PC-3 (cell line): ENCODE data around the gene EIF5B. TPM values are rescaled to one million over a fixed set of nuclear protein-coding genes. Genes with fewer than 3 reads are reported as not detected.
"Not testable (repeated sequence)": the region's sequence is repeated elsewhere in the genome, so short reads cannot be mapped to it uniquely, and the experiment has no call there.

Source experiments
- ATAC-seq: fragments of 200-7000 bp; cut with Tn5 transposase; 2 replicates; pipeline ENCODE4 v1.9.1; 2020; ENCODE audit warnings: mild to moderate bottlenecking, moderate library complexity
- BruUV-seq: library from RNA; stranded (reverse); fragments of 400-500 nt; replicated peaks from 2 replicates; lab custom pipeline; 2021; lab: Mats Ljungman, UMichigan
- CTCF ChIA-PET: fragments of 300-600 bp; sonication (Branson Sonifier 250); formaldehyde crosslinking; loops from one replicate; lab custom pipeline; 2022; ENCODE audit warnings: antibody characterized with exemption; lab: Charles Lee
- POLR2A ChIA-PET: fragments of 300-600 bp; sonication (Branson Sonifier 250); formaldehyde crosslinking; loops from one replicate; lab custom pipeline; 2022; ENCODE audit warnings: antibody characterized with exemption; ENCODE audit not compliant: unreplicated experiment; lab: Charles Lee
- DNase-seq: peaks from one replicate; pipeline ENCODE4 v3.0.0-alpha.2; 2015
- H2AFZ ChIP-seq: fragments of 300-600 bp; sonication (generic); 2 replicates; pipeline ENCODE4 v1.6.0; 2016; ENCODE audit warnings: antibody characterized with exemption, low read length
- H3F3A ChIP-seq: fragments of 300-600 bp; sonication (generic); one replicate; pipeline ENCODE4 v1.6.0; 2017; ENCODE audit warnings: antibody characterized with exemption, low read length, control low read depth, mild to moderate bottlenecking; ENCODE audit not compliant: unreplicated experiment
- H3K27ac ChIP-seq: fragments of 300-600 bp; sonication (generic); 2 replicates; pipeline ENCODE4 v1.5.1; 2016; ENCODE audit warnings: mild to moderate bottlenecking, low read length
- H3K27me3 ChIP-seq: fragments of 300-600 bp; sonication (generic); 2 replicates; pipeline ENCODE4 v1.6.1; 2016; ENCODE audit warnings: low read length, mixed read lengths
- H3K36me3 ChIP-seq: fragments of 300-600 bp; sonication (generic); 2 replicates; pipeline ENCODE4 v1.6.1; 2016; ENCODE audit warnings: low read depth, mixed run types, low read length, mixed read lengths
- H3K4me1 ChIP-seq: fragments of 300-600 bp; sonication (generic); 2 replicates; pipeline ENCODE4 v1.5.1; 2016; ENCODE audit warnings: low read length; ENCODE audit not compliant: insufficient read depth
- H3K4me2 ChIP-seq: fragments of 300-600 bp; sonication (generic); 2 replicates; pipeline ENCODE4 v1.6.0; 2016; ENCODE audit warnings: low read length
- H3K4me3 ChIP-seq: fragments of 300-600 bp; sonication (generic); 2 replicates; pipeline ENCODE4 v1.5.1; 2016; ENCODE audit warnings: mild to moderate bottlenecking, low read length, mixed read lengths
- H3K79me2 ChIP-seq: fragments of 300-600 bp; sonication (generic); 2 replicates; pipeline ENCODE4 v1.6.1; 2017; ENCODE audit warnings: low read length, mixed read lengths
- H3K9ac ChIP-seq: fragments of 300-600 bp; sonication (generic); 2 replicates; pipeline ENCODE4 v1.6.0; 2016; ENCODE audit warnings: mild to moderate bottlenecking, low read length
- H3K9me2 ChIP-seq: fragments of 300-600 bp; sonication (generic); replicated peaks from 2 replicates; pipeline ENCODE4 v1.6.1; 2016; ENCODE audit warnings: mixed run types, low read length, mixed read lengths
- H3K9me3 ChIP-seq: fragments of 300-600 bp; sonication (generic); 2 replicates; pipeline ENCODE4 v1.6.1; 2016; ENCODE audit warnings: low read length, mixed read lengths
- H4K20me1 ChIP-seq: fragments of 300-600 bp; sonication (generic); 2 replicates; pipeline ENCODE4 v1.6.1; 2016; ENCODE audit warnings: low read length, mixed read lengths
- EZH2 ChIP-seq: fragments of 300-600 bp; sonication (generic); IDR thresholded peaks from one replicate; pipeline ENCODE4 v1.6.1; 2017; ENCODE audit warnings: antibody characterized with exemption, mild to moderate bottlenecking, low read length; ENCODE audit not compliant: unreplicated experiment
- EZH2phosphoT487 ChIP-seq: fragments of 300-600 bp; sonication (generic); IDR thresholded peaks from 2 replicates; pipeline ENCODE4 v1.6.1; 2018; ENCODE audit warnings: mild to moderate bottlenecking, antibody characterized with exemption, low read length, borderline replicate concordance
- intact Hi-C: fragments of 100-400 bp; cut with micrococcal nuclease; formaldehyde crosslinking; loops from 2 replicates; pipeline ENCODE4 v1.9.0; 2023
- total RNA-seq: library from RNA; depleted of rRNA; stranded (reverse); fragments of >200 nt; gene quantifications from 2 replicates; pipeline ENCODE4 v1.2.3, GENCODE V29; 2014
- TF ChIP-seq, protein P1 (sequence below): fragments of 300-600 bp; sonication (generic); conservative IDR thresholded peaks from 2 replicates; pipeline ENCODE4 v1.5.1; 2017; ENCODE audit warnings: antibody characterized with exemption, low read depth, mild to moderate bottlenecking, low read length

EIF5B gene
- total RNA-seq, 1 experiment from 2014 or later, result 35.9 TPM

DNA sequence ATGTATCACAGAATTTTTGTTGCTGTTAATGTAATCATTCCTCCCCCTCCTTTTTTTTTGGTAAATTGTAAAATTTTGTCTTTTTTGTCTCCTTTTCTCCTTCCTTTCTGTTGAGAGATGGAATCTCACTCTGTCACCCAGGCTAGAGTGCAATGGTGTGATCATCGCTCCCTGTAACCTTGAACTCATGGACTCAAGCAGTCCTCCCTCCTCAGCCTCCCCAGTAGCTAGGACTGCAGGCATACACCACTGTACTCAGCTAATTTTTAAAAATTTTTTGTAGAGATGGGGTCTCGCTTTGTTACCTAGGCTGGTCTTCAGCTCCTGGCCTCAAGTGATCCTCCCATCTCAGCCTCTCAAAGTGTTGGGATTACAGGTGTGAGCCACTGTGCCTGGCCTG, 5.3 kb downstream of the EIF5B start:
- Histone ChIP-seq H3F3A (no peaks in the 10 kb centered on the region), H3K9me3 (no peaks in the 10 kb centered on the region), H3K9me2 (no peaks in the 10 kb centered on the region), H3K36me3 (no peaks in the 10 kb centered on the region), H3K4me2 (no peak overlapping the region), H3K4me3 (no peak overlapping the region), H3K27ac (no peak overlapping the region), H3K9ac (no peak overlapping the region), H3K27me3 (no peaks in the 10 kb centered on the region), H3K79me2 (peaks cover 100% of the 10 kb centered on the region), H4K20me1 (peaks cover 40% of the 10 kb centered on the region), H3K4me1 (peaks cover 27% of the 10 kb centered on the region), H2AFZ (no peak overlapping the region)
- no peak for DNase-seq
- BruUV-seq, result no TSS peak
- ATAC-seq, result no peak
- POLR2A ChIA-PET, result no interaction called here
- TF ChIP-seq, protein P1, sequence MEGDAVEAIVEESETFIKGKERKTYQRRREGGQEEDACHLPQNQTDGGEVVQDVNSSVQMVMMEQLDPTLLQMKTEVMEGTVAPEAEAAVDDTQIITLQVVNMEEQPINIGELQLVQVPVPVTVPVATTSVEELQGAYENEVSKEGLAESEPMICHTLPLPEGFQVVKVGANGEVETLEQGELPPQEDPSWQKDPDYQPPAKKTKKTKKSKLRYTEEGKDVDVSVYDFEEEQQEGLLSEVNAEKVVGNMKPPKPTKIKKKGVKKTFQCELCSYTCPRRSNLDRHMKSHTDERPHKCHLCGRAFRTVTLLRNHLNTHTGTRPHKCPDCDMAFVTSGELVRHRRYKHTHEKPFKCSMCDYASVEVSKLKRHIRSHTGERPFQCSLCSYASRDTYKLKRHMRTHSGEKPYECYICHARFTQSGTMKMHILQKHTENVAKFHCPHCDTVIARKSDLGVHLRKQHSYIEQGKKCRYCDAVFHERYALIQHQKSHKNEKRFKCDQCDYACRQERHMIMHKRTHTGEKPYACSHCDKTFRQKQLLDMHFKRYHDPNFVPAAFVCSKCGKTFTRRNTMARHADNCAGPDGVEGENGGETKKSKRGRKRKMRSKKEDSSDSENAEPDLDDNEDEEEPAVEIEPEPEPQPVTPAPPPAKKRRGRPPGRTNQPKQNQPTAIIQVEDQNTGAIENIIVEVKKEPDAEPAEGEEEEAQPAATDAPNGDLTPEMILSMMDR, result no peak
- TF ChIP-seq EZH2 (no peak), EZH2phosphoT487 (no peak)
- CTCF ChIA-PET, result no interaction called here
- intact Hi-C loops, result no loop called here

DNA sequence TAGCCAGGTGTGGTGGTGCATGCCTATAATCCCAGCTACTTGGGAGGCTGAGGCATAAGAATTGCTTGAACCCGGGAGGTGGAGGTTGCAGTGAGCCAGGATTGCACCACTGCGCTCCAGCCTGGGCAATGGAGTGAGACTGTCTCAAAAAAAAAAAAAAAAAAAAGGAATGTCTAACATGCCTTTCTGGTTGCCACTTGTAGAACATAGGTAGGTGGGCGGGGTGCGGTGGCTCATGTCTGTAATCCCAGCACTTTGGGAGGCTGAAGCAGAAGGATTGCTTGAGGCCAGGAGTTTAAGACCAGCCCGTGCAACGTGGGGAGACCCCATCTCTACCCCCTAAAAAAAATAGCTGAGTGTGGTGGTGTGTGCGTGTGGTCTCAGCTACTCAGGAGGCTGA, 8.3 kb downstream of the EIF5B start:
- intact Hi-C loops, H3K4me3 ChIP-seq, H3K9ac ChIP-seq, H3K9me3 ChIP-seq, H3K27ac ChIP-seq, ATAC-seq, H3K27me3 ChIP-seq, H3K9me2 ChIP-seq, BruUV-seq, H3F3A ChIP-seq, H3K4me2 ChIP-seq, DNase-seq, CTCF ChIA-PET, H2AFZ ChIP-seq, H3K36me3 ChIP-seq, H3K4me1 ChIP-seq: not testable (repeated sequence)
- POLR2A ChIA-PET, result interaction anchor here (0.7 kb wide), 1 partner anchor 9 kb away, joined by 16 read pairs; no protein-coding TSS in a partner anchor
- peaks cover 46% of the 10 kb centered on the region for H4K20me1 ChIP-seq
- peaks cover 100% of the 10 kb centered on the region for H3K79me2 ChIP-seq

DNA sequence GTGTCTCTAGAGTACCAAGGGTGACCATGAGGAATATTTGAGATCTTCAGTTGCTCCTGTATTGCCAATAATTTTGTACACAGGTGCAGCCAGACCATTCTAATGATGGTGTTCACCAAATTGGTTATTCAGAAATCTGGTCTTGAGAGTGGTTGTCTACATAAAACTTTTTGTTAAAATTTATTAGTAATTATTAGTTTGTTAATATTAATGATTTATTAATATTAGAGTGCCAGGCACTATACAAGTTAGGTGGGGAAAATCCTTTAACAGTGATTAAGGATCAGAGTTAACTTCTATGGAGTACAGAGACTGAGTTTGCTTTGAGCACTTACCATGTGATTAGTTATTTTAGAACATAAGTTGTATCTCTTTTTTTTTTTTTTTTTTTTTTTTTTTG, 9.0 kb downstream of the EIF5B start:
- BruUV-seq, result no TSS peak
- H4K20me1 ChIP-seq, result peaks cover 41% of the 10 kb centered on the region
- POLR2A ChIA-PET, result no interaction called here

More for the DNA sequence above, 9.0 kb downstream of the EIF5B start:
- no peak for TF ChIP-seq EZH2phosphoT487
- no peak for TF ChIP-seq EZH2
- TF ChIP-seq, protein P1, result no peak
- no peak for DNase-seq
- H3K79me2 ChIP-seq, result peaks cover 100% of the 10 kb centered on the region
- no peak overlapping the region for H3K27ac ChIP-seq
- ATAC-seq, result no peak
- H3K4me2 ChIP-seq, result no peak overlapping the region
- no peak overlapping the region for H2AFZ ChIP-seq
- H3K36me3 ChIP-seq, result no peaks in the 10 kb centered on the region
- H3K9me2 ChIP-seq, result no peaks in the 10 kb centered on the region
- H3K9me3 ChIP-seq, result no peaks in the 10 kb centered on the region
- intact Hi-C loops, result no loop called here
- H3K4me1 ChIP-seq, result peaks cover 2% of the 10 kb centered on the region
- H3K4me3 ChIP-seq, result no peak overlapping the region
- H3K9ac ChIP-seq, result no peak overlapping the region
- CTCF ChIA-PET, result no interaction called here
- no peaks in the 10 kb centered on the region for H3F3A ChIP-seq
- H3K27me3 ChIP-seq, result no peaks in the 10 kb centered on the region
